Panc1 (cell line): Measurements from ENCODE around the gene UBE2L5.

Experiments used
- POLR2AphosphoS5 ChIP-seq: IDR thresholded peaks from 2 replicates; pipeline ENCODE4 v1.6.1; 2012; ENCODE audit warnings: mild to moderate bottlenecking, low read depth, low read length, moderate library complexity
- TCF7L2 ChIP-seq: IDR thresholded peaks from 2 replicates; pipeline ENCODE4 v1.6.1; 2011; ENCODE audit warnings: mild to moderate bottlenecking, low read depth, low read length, inconsistent platforms
- TF ChIP-seq, protein P1 (sequence below): fragments of 450-650 bp; IDR thresholded peaks from 2 replicates; pipeline ENCODE4 v1.5.1; 2017; ENCODE audit warnings: mild to moderate bottlenecking
- TF ChIP-seq, protein P2 (sequence below), 2 experiments: IDR thresholded peaks; 2 replicates each; pipeline ENCODE4 v1.6.1; 2011 to 2012; ENCODE audit warnings: low read depth in 2 of 2, control low read depth in 1 of 2, low read length in 1 of 2, mild to moderate bottlenecking in 1 of 2, moderate library complexity in 1 of 2; ENCODE audit not compliant: insufficient read depth in 1 of 2

GRCh38 chr13:30442926-30443325, 20.6 kb downstream of the UBE2L5 start:
- TF ChIP-seq, protein P1, sequence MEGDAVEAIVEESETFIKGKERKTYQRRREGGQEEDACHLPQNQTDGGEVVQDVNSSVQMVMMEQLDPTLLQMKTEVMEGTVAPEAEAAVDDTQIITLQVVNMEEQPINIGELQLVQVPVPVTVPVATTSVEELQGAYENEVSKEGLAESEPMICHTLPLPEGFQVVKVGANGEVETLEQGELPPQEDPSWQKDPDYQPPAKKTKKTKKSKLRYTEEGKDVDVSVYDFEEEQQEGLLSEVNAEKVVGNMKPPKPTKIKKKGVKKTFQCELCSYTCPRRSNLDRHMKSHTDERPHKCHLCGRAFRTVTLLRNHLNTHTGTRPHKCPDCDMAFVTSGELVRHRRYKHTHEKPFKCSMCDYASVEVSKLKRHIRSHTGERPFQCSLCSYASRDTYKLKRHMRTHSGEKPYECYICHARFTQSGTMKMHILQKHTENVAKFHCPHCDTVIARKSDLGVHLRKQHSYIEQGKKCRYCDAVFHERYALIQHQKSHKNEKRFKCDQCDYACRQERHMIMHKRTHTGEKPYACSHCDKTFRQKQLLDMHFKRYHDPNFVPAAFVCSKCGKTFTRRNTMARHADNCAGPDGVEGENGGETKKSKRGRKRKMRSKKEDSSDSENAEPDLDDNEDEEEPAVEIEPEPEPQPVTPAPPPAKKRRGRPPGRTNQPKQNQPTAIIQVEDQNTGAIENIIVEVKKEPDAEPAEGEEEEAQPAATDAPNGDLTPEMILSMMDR = no peak
- TF ChIP-seq POLR2AphosphoS5 (no peak), TCF7L2 (no peak)
- TF ChIP-seq, protein P2, sequence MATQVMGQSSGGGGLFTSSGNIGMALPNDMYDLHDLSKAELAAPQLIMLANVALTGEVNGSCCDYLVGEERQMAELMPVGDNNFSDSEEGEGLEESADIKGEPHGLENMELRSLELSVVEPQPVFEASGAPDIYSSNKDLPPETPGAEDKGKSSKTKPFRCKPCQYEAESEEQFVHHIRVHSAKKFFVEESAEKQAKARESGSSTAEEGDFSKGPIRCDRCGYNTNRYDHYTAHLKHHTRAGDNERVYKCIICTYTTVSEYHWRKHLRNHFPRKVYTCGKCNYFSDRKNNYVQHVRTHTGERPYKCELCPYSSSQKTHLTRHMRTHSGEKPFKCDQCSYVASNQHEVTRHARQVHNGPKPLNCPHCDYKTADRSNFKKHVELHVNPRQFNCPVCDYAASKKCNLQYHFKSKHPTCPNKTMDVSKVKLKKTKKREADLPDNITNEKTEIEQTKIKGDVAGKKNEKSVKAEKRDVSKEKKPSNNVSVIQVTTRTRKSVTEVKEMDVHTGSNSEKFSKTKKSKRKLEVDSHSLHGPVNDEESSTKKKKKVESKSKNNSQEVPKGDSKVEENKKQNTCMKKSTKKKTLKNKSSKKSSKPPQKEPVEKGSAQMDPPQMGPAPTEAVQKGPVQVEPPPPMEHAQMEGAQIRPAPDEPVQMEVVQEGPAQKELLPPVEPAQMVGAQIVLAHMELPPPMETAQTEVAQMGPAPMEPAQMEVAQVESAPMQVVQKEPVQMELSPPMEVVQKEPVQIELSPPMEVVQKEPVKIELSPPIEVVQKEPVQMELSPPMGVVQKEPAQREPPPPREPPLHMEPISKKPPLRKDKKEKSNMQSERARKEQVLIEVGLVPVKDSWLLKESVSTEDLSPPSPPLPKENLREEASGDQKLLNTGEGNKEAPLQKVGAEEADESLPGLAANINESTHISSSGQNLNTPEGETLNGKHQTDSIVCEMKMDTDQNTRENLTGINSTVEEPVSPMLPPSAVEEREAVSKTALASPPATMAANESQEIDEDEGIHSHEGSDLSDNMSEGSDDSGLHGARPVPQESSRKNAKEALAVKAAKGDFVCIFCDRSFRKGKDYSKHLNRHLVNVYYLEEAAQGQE (IDR thresholded peaks at IDR 0.05; ENCODE audit: insufficient read depth in 1 of 2, low read depth in 2 of 2, low read length in 1 of 2) = no peak
